ENCODE results near the gene CD99L2. TPM values are rescaled to one million over a fixed set of nuclear protein-coding genes. Genes with fewer than 3 reads are reported as not detected.

Gene CD99L2
- total RNA-seq, 1 donor from 2014 or later = 30.8 TPM

DNA sequence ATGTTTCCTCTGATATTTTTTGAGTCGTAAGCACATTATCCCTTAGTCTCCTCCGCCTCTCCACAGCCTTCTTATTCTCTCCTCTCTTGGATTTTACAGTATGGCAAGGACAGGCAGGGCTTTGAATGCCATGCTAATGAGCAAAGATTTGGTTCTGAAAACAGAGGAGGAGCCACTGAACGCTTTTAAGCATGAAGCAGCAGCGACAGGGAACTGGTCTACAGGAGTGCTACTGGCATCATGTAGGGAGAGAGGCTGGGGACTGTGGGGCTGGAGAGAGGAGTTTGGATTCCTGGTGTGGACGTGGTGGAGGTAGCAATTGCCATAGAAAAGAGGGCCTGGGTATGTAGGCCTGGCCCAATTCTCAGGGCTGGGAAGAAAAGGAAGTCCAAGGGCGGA is 4.6 kb upstream of the CD99L2 start:
- no peak for TF ChIP-seq CTCF (IDR thresholded peaks at IDR 0.05; ENCODE audit: unreplicated experiment)
- peaks cover 4% of the 10 kb centered on the region for H3K27me3 Mint-ChIP-seq (ENCODE audit: low read depth)
- H3K9me3 Mint-ChIP-seq = peaks cover 13% of the 10 kb centered on the region
- H3K27ac Mint-ChIP-seq = no peak overlapping the region
- no peaks in the 10 kb centered on the region for H3K36me3 Mint-ChIP-seq
- no peak for DNase-seq (ENCODE audit: low spot score in 2 of 2, unreplicated experiment in 2 of 2)
- H3K4me3 Mint-ChIP-seq = no peak overlapping the region
- no peaks in the 10 kb centered on the region for H3K4me1 Mint-ChIP-seq

- H3K27ac Mint-ChIP-seq = no peak overlapping the region
Measured at GRCh38 chrX:150902434-150903109, 4.1 kb upstream of the CD99L2 start.

GRCh38 chrX:150899191-150899757 is 806 bp upstream of the CD99L2 start:
- H3K4me1 Mint-ChIP-seq = no peaks in the 10 kb centered on the region
- peaks cover 14% of the 10 kb centered on the region for H3K9me3 Mint-ChIP-seq
- peaks cover 4% of the 10 kb centered on the region for H3K27me3 Mint-ChIP-seq (ENCODE audit: low read depth)
- no peak for TF ChIP-seq CTCF (IDR thresholded peaks at IDR 0.05; ENCODE audit: unreplicated experiment)
- DNase-seq (ENCODE audit: low spot score in 2 of 2, unreplicated experiment in 2 of 2) = peak in 1 of 2 experiments; percentile 50
- H3K27ac Mint-ChIP-seq = peak overlapping the region; percentile 93
- peak overlapping the region; percentile 78 for H3K4me3 Mint-ChIP-seq
- H3K36me3 Mint-ChIP-seq = no peaks in the 10 kb centered on the region

More at GRCh38 chrX:150902434-150903109, 4.1 kb upstream of the CD99L2 start:
- H3K9me3 Mint-ChIP-seq = peaks cover 13% of the 10 kb centered on the region
- DNase-seq (ENCODE audit: low spot score in 2 of 2, unreplicated experiment in 2 of 2) = no peak
- no peaks in the 10 kb centered on the region for H3K4me1 Mint-ChIP-seq
- H3K27me3 Mint-ChIP-seq (ENCODE audit: low read depth) = peaks cover 4% of the 10 kb centered on the region
- no peak for TF ChIP-seq CTCF (IDR thresholded peaks at IDR 0.05; ENCODE audit: unreplicated experiment)
- no peaks in the 10 kb centered on the region for H3K36me3 Mint-ChIP-seq
- no peak overlapping the region for H3K4me3 Mint-ChIP-seq

- TF ChIP-seq CTCF (IDR thresholded peaks at IDR 0.05; ENCODE audit: unreplicated experiment) = no peak
- H3K27ac Mint-ChIP-seq = peak overlapping the region; percentile 67
- H3K9me3 Mint-ChIP-seq = peaks cover 14% of the 10 kb centered on the region
- no peaks in the 10 kb centered on the region for H3K36me3 Mint-ChIP-seq
- no peaks in the 10 kb centered on the region for H3K4me1 Mint-ChIP-seq
- peak overlapping the region; percentile 66 for H3K4me3 Mint-ChIP-seq
- DNase-seq (ENCODE audit: low spot score in 2 of 2, unreplicated experiment in 2 of 2) = no peak
- H3K27me3 Mint-ChIP-seq (ENCODE audit: low read depth) = peaks cover 1% of the 10 kb centered on the region
Measured at GRCh38 chrX:150897421-150898320, 797 bp downstream of the CD99L2 start.

DNA sequence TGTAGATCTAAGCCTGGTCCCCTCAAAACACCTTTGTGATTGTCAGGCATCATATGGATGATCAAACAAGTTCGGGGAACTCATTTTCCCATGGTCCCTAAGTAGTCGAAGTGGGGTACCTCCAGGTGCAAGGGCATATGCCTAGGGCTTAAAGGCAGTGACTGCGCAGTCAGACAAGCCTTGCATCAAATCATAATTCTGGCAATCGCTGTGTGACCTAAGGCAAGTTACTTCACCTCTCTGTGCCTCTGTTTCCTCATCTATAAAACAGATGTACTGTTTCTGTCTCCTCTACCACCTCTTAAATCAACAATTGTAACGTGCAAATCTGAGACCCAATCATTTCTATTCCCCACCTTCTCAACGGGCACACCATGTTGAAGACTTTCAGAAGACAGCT is 1.8 kb downstream of the CD99L2 start:
- Mint-ChIP-seq H3K9me3 (peaks cover 13% of the 10 kb centered on the region), H3K27ac (no peak overlapping the region), H3K27me3 (ENCODE audit: low read depth) (peaks cover 1% of the 10 kb centered on the region), H3K4me1 (no peaks in the 10 kb centered on the region), H3K36me3 (no peaks in the 10 kb centered on the region), H3K4me3 (no peak overlapping the region)
- no peak for TF ChIP-seq CTCF (IDR thresholded peaks at IDR 0.05; ENCODE audit: unreplicated experiment)
- DNase-seq (ENCODE audit: low spot score in 2 of 2, unreplicated experiment in 2 of 2) = no peak
